Transverse colon (tissue), 4 donors: ENCODE data around the gene LRPPRC. TPM values are rescaled to one million over a fixed set of nuclear protein-coding genes. Genes with fewer than 3 reads are reported as not detected.

Source experiments
- DNase-seq: peaks from one replicate; pipeline ENCODE4 v3.0.0-alpha.2; 2019
- H3K27ac ChIP-seq, 4 donors: fragments of 200-600 bp; sonication (generic); 2 replicates each; pipeline ENCODE4 v1.5.1; 2016 to 2018; ENCODE audit warnings: inconsistent platforms in 4 of 4
- H3K27me3 ChIP-seq: fragments of 200-600 bp; sonication (generic); 2 replicates; pipeline ENCODE4 v1.5.1; 2017; ENCODE audit warnings: inconsistent platforms
- H3K36me3 ChIP-seq, 4 donors: fragments of 200-600 bp; sonication (generic); 2 replicates each; pipeline ENCODE4 v1.5.1; 2017 to 2019; ENCODE audit warnings: inconsistent platforms in 4 of 4
- H3K4me1 ChIP-seq, 4 donors: fragments of 200-600 bp; sonication (generic); 2 replicates each; pipeline ENCODE4 v1.5.1; 2017 to 2020; ENCODE audit warnings: inconsistent platforms in 4 of 4
- H3K4me3 ChIP-seq, 4 donors: fragments of 200-600 bp; sonication (generic); 1 replicate in 1 of 4; 2 replicates in 3 of 4; pipeline versions ENCODE4 v1.5.1 to v1.6.1; 2017 to 2019; ENCODE audit warnings: inconsistent platforms in 4 of 4
- H3K9me3 ChIP-seq, 2 donors: fragments of 200-600 bp; sonication (generic); 2 replicates each; pipeline ENCODE4 v1.5.1; 2017 to 2019; ENCODE audit warnings: inconsistent platforms in 2 of 2
- EP300 ChIP-seq: sonication (generic); formaldehyde crosslinking; IDR thresholded peaks from one replicate; pipeline ENCODE4 v1.6.1; 2017; ENCODE audit warnings: antibody characterized with exemption, low read depth
- POLR2A ChIP-seq: fragments of 450-650 bp; IDR thresholded peaks from one replicate; pipeline ENCODE4 v1.6.1; 2016; ENCODE audit warnings: antibody characterized with exemption, mild to moderate bottlenecking, moderate library complexity
- POLR2AphosphoS5 ChIP-seq, 3 donors: sonication (generic); formaldehyde crosslinking; IDR thresholded peaks; one replicate each; pipeline ENCODE4 v1.6.1; 2016; ENCODE audit warnings: antibody characterized with exemption in 3 of 3
- WGBS, 2 donors: methylation state at CpG; one replicate each; pipeline ENCODE4 v1.1.5; 2018; ENCODE audit warnings: low coverage in 1 of 2; 5-methylcytosine and 5-hydroxymethylcytosine counted together
- in situ Hi-C, 4 donors: fragments of 200-750 bp; cut with MboI; loops; one replicate each; pipeline versions ENCODE4 v1.15.0 to v1.15.1; 2017; ENCODE audit warnings: low sequenced_read_pairs in 3 of 4, low pct_ligation_motif_present in 1 of 4, low pct_unique_long_range_greater_than_20kb in 1 of 4
- intact Hi-C: fragments of 100-400 bp; cut with DNase I; formaldehyde crosslinking; loops from one replicate; pipeline ENCODE4 v1.15.1; 2023; ENCODE audit warnings: low total_unique reads
- total RNA-seq, 4 donors: library from RNA; depleted of rRNA; stranded (reverse); fragments of >200 nt; gene quantifications; one replicate each; pipeline ENCODE4 v1.1.0, GENCODE V29; 2016
- TF ChIP-seq, protein P1 (sequence below), 5 experiments: fragments of 200-600 bp in 3 of 5; fragments of 450-650 bp in 2 of 5; sonication (generic) in 3 of 5; IDR thresholded peaks; 1 replicate in 2 of 5; 2 replicates in 3 of 5; pipeline ENCODE4 v1.5.1; 2016 to 2017; ENCODE audit warnings: antibody characterized with exemption in 5 of 5, inconsistent platforms in 3 of 5, mild to moderate bottlenecking in 2 of 5, moderate library complexity in 1 of 5

Gene LRPPRC
- total RNA-seq, 4 donors from 2014 or later, result 35.9 to 83.3 (median 59.7) TPM

DNA sequence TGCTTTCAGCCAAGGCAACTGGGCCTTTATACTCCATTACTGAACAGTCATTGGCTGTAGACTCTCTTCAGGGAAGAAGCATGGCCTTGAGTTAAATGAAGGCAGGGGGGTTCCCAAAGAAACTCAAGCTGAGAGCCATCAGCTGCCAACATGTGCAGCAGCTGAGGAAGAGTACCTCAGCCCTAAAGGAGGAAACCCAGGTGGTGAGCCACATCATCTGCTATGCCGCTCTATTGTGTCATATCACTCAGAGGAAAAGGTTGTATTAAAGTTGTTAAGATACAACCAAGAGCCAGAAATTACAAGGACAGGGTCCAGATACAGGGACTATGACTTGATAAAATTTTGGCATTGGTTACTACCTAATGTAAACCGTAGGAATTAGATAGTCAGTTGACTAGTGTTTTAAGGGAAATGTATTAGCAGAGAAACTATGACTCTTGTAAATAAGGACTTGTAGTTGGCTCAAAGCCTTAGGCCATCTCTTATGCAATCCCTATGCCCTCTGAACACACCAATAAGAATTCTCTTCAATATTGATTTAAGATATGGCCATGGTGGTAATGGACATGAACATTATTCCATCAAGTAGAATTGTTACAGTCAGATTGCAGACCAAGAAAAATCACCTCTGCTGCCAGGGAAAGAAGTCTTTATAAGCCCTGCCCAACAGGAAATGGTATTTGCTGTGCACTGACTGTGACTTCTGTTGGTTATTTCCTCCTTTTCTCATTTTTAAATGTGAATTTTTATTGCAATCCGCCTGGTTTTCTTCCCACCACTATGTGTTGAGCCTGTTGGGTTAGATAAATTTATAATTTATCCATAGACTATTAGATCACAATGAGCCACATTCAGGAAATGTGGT is 9.2 kb upstream of the LRPPRC start:
- Histone ChIP-seq H3K4me3 (no peak overlapping the region), H3K4me1 (no peaks in the 10 kb centered on the region), H3K27ac (no peak overlapping the region), H3K36me3 (no peaks in the 10 kb centered on the region), H3K27me3 (no peaks in the 10 kb centered on the region), H3K9me3 (no peaks in the 10 kb centered on the region)
- TF ChIP-seq POLR2AphosphoS5 (IDR thresholded peaks at IDR 0.05), result no peak
- TF ChIP-seq, protein P1, sequence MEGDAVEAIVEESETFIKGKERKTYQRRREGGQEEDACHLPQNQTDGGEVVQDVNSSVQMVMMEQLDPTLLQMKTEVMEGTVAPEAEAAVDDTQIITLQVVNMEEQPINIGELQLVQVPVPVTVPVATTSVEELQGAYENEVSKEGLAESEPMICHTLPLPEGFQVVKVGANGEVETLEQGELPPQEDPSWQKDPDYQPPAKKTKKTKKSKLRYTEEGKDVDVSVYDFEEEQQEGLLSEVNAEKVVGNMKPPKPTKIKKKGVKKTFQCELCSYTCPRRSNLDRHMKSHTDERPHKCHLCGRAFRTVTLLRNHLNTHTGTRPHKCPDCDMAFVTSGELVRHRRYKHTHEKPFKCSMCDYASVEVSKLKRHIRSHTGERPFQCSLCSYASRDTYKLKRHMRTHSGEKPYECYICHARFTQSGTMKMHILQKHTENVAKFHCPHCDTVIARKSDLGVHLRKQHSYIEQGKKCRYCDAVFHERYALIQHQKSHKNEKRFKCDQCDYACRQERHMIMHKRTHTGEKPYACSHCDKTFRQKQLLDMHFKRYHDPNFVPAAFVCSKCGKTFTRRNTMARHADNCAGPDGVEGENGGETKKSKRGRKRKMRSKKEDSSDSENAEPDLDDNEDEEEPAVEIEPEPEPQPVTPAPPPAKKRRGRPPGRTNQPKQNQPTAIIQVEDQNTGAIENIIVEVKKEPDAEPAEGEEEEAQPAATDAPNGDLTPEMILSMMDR (IDR thresholded peaks at IDR 0.05), result no peak
- TF ChIP-seq EP300, result no peak
- TF ChIP-seq POLR2A, result no peak
- in situ Hi-C loops, result no loop called here
- no peak for DNase-seq
- intact Hi-C loops, result no loop called here
- 57 to 70% methylated on average over 3 of the region's 3 CpGs for WGBS, 2 donors

DNA sequence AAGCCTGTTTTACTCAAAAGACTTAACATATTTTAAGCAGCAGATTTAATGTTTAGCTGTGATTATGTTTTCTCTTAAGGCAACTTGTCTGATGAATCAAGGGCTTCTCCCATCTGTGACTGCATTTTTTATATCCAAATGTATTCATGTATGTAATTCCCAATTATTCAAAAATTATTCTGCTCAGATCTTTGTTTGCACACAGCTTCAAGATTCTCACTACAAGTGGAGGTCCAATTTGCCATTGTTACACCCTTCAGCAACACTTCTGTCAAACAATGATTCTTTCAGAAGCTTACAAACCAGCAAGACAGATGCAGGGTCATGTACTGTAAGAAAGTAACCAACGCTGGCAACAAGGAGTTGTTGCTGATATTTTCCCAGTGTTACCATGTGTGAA is 5.9 kb upstream of the LRPPRC start:
- in situ Hi-C loops, result no loop called here
- WGBS, 2 donors, result 68 to 75% methylated on average over 1 of the region's 1 CpG
- H3K27ac ChIP-seq, result no peak overlapping the region
- H3K4me1 ChIP-seq, result peaks cover 0 to 2% (median 0%) of the 10 kb centered on the region in 4 donors
- intact Hi-C loops, result no loop called here
- no peaks in the 10 kb centered on the region for H3K9me3 ChIP-seq
- no peak overlapping the region for H3K4me3 ChIP-seq
- H3K27me3 ChIP-seq, result no peaks in the 10 kb centered on the region
- DNase-seq, result no peak
- no peaks in the 10 kb centered on the region for H3K36me3 ChIP-seq
- TF ChIP-seq POLR2A (no peak), EP300 (no peak), POLR2AphosphoS5 (IDR thresholded peaks at IDR 0.05) (no peak)
- TF ChIP-seq, protein P1 (IDR thresholded peaks at IDR 0.05), result no peak

GRCh38 chr2:43998263-43998662 is 2.5 kb upstream of the LRPPRC start:
- peaks cover 6 to 23% (median 14%) of the 10 kb centered on the region in 4 donors for H3K4me1 ChIP-seq
- no peak overlapping the region for H3K4me3 ChIP-seq
- WGBS, 2 donors, result 80 to 89% methylated on average over 1 to 4 of the region's 4 CpGs
- H3K9me3 ChIP-seq, result no peaks in the 10 kb centered on the region
- no peak for TF ChIP-seq EP300
- TF ChIP-seq POLR2A, result no peak
- TF ChIP-seq, protein P1 (IDR thresholded peaks at IDR 0.05), result no peak
- no peak for TF ChIP-seq POLR2AphosphoS5 (IDR thresholded peaks at IDR 0.05)
- intact Hi-C loops, result no loop called here
- in situ Hi-C loops, result no loop called here
- no peak overlapping the region for H3K27ac ChIP-seq
- DNase-seq, result no peak
- H3K27me3 ChIP-seq, result no peaks in the 10 kb centered on the region
- H3K36me3 ChIP-seq, result no peaks in the 10 kb centered on the region

DNA sequence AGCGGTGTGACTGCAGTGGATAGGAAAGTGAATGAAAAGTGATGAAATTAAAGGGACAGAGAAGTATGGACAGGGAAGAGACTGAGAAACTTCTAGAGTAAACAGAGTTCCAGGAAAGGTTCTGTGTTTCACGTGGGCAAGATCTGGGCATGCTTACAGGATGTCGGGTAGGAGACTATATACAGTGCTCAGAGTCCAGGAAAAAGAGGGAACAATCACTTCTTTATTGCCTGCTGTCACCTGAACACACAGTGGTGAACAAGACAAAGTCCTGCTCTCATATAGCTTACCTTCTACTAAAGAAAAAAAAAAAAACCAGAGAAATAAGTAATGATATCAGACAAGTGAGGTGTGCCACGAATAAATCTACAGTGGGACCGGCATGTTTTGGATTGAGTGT is 2.4 kb downstream of the LRPPRC start:
- peaks cover 0 to 6% (median 0%) of the 10 kb centered on the region in 4 donors for H3K36me3 ChIP-seq
- no peak overlapping the region for H3K4me3 ChIP-seq
- DNase-seq, result no peak
- 71 to 72% methylated on average over 5 of the region's 5 CpGs for WGBS, 2 donors
- no peak overlapping the region for H3K27ac ChIP-seq
- H3K9me3 ChIP-seq, result no peaks in the 10 kb centered on the region
- intact Hi-C loops (no loop called here), in situ Hi-C loops (no loop called here)
- TF ChIP-seq POLR2AphosphoS5 (IDR thresholded peaks at IDR 0.05) (no peak), EP300 (no peak), POLR2A (no peak)
- TF ChIP-seq, protein P1 (IDR thresholded peaks at IDR 0.05), result no peak
- H3K4me1 ChIP-seq, result peaks cover 6 to 32% (median 14%) of the 10 kb centered on the region in 4 donors
- H3K27me3 ChIP-seq, result no peaks in the 10 kb centered on the region
